Muscle layer of colon (tissue), 2 donors: Measurements from ENCODE around the gene BTBD2.

Experiments
- H3K27ac ChIP-seq: one replicate; pipeline ENCODE4 v1.7.0; 2013; ENCODE audit warnings: low read depth, mild to moderate bottlenecking, low read length, moderate library complexity
- H3K27me3 ChIP-seq, 2 donors: one replicate each; pipeline ENCODE4 v1.7.0; 2013; ENCODE audit warnings: low read length in 2 of 2, mild to moderate bottlenecking in 2 of 2; ENCODE audit not compliant: insufficient read depth in 2 of 2, control insufficient read depth in 1 of 2
- H3K36me3 ChIP-seq: one replicate; pipeline ENCODE4 v1.7.0; 2013; ENCODE audit warnings: mild to moderate bottlenecking, low read length; ENCODE audit not compliant: insufficient read depth
- H3K4me1 ChIP-seq: one replicate; pipeline ENCODE4 v1.7.0; 2013; ENCODE audit warnings: mild to moderate bottlenecking, low read length; ENCODE audit not compliant: insufficient read depth
- H3K4me3 ChIP-seq, 2 donors: one replicate each; pipeline ENCODE4 v1.7.0; 2013; ENCODE audit warnings: low read length in 2 of 2, low read depth in 1 of 2, mild to moderate bottlenecking in 1 of 2, moderate library complexity in 1 of 2
- H3K9ac ChIP-seq: one replicate; pipeline ENCODE4 v1.7.0; 2013; ENCODE audit warnings: low read length
- H3K9me3 ChIP-seq: one replicate; pipeline ENCODE4 v1.7.0; 2013; ENCODE audit warnings: mild to moderate bottlenecking, low read length
- donor health status: abdominal sarcoma.
- donor health status: Adenocarcinoma of cecum.

The BTBD2 gene

GRCh38 chr19:2015608-2015950, at the start of gene BTBD2:
Gene BTBD2 (minus strand): TSS chr19:2015714. CDS start chr19:2015703, 11 bp downstream.
- Histone ChIP-seq H3K36me3 (no peaks in the 10 kb centered on the region), H3K9me3 (no peaks in the 10 kb centered on the region), H3K4me1 (peaks cover 23% of the 10 kb centered on the region), H3K27ac (peak within 1 kb of the TSS; percentile 80), H3K9ac (peak within 1 kb of the TSS; percentile 44), H3K4me3 (peak within 1 kb of the TSS; percentile 47 to 50), H3K27me3 (no peaks in the 10 kb centered on the region)

DNA sequence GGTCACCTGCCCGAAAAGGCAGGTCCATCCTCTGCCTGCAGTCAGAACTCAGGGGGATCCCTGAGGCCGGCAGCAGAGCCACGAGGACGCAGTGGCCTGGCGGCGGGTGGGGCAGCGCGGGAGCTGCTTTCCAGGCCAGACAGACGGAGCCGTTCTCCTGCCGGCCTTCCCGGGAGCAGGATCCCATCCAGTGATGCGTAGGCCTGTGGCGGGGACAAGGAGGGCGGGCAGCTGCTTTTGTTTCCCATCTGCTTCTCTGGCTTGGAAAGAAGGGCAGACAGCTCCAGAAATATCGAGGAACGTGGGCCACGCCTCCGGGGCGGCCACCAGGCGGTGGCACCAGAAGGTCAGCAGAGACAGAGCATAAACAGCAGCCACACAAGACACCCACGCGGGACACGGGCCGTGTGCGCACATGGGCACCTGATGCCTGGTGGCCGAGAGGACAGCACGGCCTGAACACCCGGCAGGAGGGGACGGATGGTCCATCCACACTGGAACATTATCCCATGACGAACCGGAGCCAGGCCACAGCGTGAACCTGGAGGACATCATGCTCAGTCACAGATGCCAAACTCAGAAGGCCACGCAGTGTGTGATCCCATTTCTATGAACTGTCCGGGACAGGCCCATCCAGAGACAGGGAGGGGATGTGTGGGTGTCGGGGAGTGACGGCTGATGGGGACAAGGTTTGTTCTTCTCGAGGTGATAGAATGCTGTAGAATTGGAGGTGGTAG, 49.4 kb upstream of the BTBD2 start:
- no peak overlapping the region for H3K9ac ChIP-seq
- H3K4me1 ChIP-seq = peaks cover 24% of the 10 kb centered on the region
- H3K27ac ChIP-seq = peak overlapping the region; percentile 65
- H3K4me3 ChIP-seq = no peak overlapping the region
- no peaks in the 10 kb centered on the region for H3K27me3 ChIP-seq
- H3K36me3 ChIP-seq = no peaks in the 10 kb centered on the region
- no peaks in the 10 kb centered on the region for H3K9me3 ChIP-seq

GRCh38 chr19:2064395-2064787, 48.9 kb upstream of the BTBD2 start:
- H3K9ac ChIP-seq = no peak overlapping the region
- H3K27ac ChIP-seq = peak overlapping the region; percentile 65
- H3K36me3 ChIP-seq = no peaks in the 10 kb centered on the region
- no peaks in the 10 kb centered on the region for H3K9me3 ChIP-seq
- no peaks in the 10 kb centered on the region for H3K27me3 ChIP-seq
- H3K4me3 ChIP-seq = no peak overlapping the region
- H3K4me1 ChIP-seq = peaks cover 24% of the 10 kb centered on the region

GRCh38 chr19:2063824-2064223, 48.3 kb upstream of the BTBD2 start:
- peaks cover 29% of the 10 kb centered on the region for H3K4me1 ChIP-seq
- no peaks in the 10 kb centered on the region for H3K27me3 ChIP-seq
- no peaks in the 10 kb centered on the region for H3K9me3 ChIP-seq
- no peak overlapping the region for H3K4me3 ChIP-seq
- H3K9ac ChIP-seq = no peak overlapping the region
- H3K36me3 ChIP-seq = no peaks in the 10 kb centered on the region
- no peak overlapping the region for H3K27ac ChIP-seq

DNA sequence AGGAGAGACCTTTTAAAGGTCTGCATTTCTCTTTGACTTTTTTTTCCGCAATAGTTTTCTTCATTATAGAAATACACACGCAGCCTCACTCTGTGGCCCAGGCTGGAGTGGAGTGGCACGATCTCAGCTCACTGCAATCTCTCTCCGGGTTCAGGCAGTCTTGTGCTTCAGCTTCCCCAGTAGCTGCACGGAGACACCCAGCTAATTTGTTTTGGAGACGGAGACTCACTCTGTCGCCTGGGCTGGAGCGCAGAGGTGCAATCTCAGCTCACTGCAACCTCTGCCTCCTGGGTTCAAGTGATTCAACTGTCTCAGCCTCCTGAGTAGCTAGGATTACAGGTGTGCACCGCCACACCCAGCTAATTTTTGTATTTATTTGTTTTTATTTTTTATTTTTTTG, 47.3 kb upstream of the BTBD2 start:
- Histone ChIP-seq H3K4me3 (no peak overlapping the region), H3K4me1 (peaks cover 29% of the 10 kb centered on the region), H3K9ac (peak overlapping the region; percentile 64)

DNA sequence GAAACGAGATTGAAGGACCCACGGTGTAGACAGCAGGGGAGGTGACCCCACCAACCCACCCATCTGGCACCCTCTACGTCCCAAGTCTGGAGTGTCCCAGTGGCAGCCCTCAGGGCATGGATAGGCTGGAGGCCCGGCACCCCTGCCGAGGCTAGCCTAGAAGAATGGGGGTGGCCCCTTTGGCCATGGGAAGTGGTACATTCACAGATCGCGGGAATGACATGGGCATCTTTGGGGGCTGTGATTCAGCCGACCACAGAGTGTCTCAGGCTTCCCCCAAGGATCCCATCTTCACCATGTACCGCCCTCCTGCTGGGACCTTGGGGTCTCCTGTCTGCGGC, 46.8 kb upstream of the BTBD2 start:
- Histone ChIP-seq H3K4me3 (peak overlapping the region; percentile 77 to 84), H3K27me3 (no peaks in the 10 kb centered on the region), H3K36me3 (no peaks in the 10 kb centered on the region), H3K9me3 (no peaks in the 10 kb centered on the region), H3K4me1 (peaks cover 29% of the 10 kb centered on the region), H3K9ac (peak overlapping the region; percentile 64), H3K27ac (no peak overlapping the region)

More for the DNA sequence above, 47.3 kb upstream of the BTBD2 start:
- Histone ChIP-seq H3K9me3 (no peaks in the 10 kb centered on the region), H3K27me3 (no peaks in the 10 kb centered on the region), H3K36me3 (no peaks in the 10 kb centered on the region), H3K27ac (no peak overlapping the region)

- Histone ChIP-seq H3K36me3 (no peaks in the 10 kb centered on the region), H3K4me1 (peaks cover 29% of the 10 kb centered on the region), H3K9me3 (no peaks in the 10 kb centered on the region), H3K27me3 (no peaks in the 10 kb centered on the region), H3K27ac (peak overlapping the region; percentile 100), H3K9ac (peak overlapping the region; percentile 64), H3K4me3 (peak overlapping the region; percentile 77 to 84)
Observed at GRCh38 chr19:2061495-2062388, 46.2 kb upstream of the BTBD2 start.

GRCh38 chr19:2060884-2061494, 45.5 kb upstream of the BTBD2 start:
- H3K4me1 ChIP-seq = peaks cover 32% of the 10 kb centered on the region

DNA sequence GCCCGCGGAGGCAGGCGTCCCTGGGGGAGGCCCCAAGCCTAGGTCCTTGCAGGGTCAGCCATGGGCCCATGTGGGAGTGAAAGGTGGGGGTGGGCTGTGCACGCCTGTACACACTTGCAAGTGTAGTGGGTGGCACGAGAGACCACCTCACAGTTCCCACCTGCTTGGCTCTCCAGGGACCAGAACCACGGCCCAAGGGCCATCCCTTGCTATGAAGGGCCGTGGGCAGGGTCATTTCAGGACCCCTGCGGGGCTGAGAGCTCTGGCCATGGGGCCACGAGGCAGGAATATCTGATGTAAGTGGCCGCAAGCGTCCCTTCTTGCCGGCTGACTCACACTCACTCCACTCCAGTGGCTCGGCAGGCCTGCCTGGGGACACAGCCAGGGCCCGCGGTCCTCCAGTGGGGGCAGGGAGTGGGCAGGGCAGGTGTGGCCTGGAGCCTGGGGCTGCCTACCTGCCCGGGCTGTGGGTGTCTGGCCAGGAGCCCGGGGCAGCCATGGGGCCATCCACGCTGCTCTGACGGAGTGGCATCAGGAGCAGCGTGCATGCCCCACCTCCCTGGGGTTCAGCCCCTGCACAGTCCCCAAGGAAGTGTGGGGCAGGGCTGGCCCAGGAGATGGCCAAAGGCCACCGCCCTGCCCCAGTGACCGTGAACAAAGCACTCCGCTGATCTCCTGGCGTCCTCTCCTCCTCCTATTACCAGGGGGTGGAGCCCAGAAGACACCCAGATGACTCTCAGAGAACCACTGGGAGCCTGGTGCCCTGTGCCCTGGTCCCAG, 44.1 kb upstream of the BTBD2 start:
- H3K9me3 ChIP-seq = no peaks in the 10 kb centered on the region
- H3K36me3 ChIP-seq = no peaks in the 10 kb centered on the region
- H3K4me3 ChIP-seq = peak overlapping the region in 1 of 2 donors; percentile 78
- H3K27me3 ChIP-seq = no peaks in the 10 kb centered on the region
- peak overlapping the region; percentile 100 for H3K27ac ChIP-seq
- H3K9ac ChIP-seq = peak overlapping the region; percentile 76
- H3K4me1 ChIP-seq = peaks cover 39% of the 10 kb centered on the region

More at GRCh38 chr19:2060884-2061494, 45.5 kb upstream of the BTBD2 start:
- peak overlapping the region; percentile 76 for H3K9ac ChIP-seq
- no peaks in the 10 kb centered on the region for H3K27me3 ChIP-seq
- H3K36me3 ChIP-seq = no peaks in the 10 kb centered on the region
- H3K9me3 ChIP-seq = no peaks in the 10 kb centered on the region
- H3K27ac ChIP-seq = peak overlapping the region; percentile 100
- peak overlapping the region; percentile 40 to 78 for H3K4me3 ChIP-seq

GRCh38 chr19:2058570-2059421, 43.3 kb upstream of the BTBD2 start:
- no peak overlapping the region for H3K9ac ChIP-seq
- H3K4me1 ChIP-seq = peaks cover 39% of the 10 kb centered on the region
- H3K27ac ChIP-seq = peak overlapping the region; percentile 100
- no peak overlapping the region for H3K4me3 ChIP-seq
- no peaks in the 10 kb centered on the region for H3K36me3 ChIP-seq
- H3K27me3 ChIP-seq = no peaks in the 10 kb centered on the region
- H3K9me3 ChIP-seq = no peaks in the 10 kb centered on the region
